Kidney capillary endothelial cell (primary cell): ENCODE measurements around the gene CABLES2.

Experiments
- DNase-seq: peaks from one replicate; pipeline ENCODE4 v3.0.0-alpha.2; 2018; ENCODE audit warnings: low spot score

The CABLES2 gene

GRCh38 chr20:62359043-62359490 is 48.0 kb downstream of the CABLES2 start:
- DNase-seq, result no peak

DNA sequence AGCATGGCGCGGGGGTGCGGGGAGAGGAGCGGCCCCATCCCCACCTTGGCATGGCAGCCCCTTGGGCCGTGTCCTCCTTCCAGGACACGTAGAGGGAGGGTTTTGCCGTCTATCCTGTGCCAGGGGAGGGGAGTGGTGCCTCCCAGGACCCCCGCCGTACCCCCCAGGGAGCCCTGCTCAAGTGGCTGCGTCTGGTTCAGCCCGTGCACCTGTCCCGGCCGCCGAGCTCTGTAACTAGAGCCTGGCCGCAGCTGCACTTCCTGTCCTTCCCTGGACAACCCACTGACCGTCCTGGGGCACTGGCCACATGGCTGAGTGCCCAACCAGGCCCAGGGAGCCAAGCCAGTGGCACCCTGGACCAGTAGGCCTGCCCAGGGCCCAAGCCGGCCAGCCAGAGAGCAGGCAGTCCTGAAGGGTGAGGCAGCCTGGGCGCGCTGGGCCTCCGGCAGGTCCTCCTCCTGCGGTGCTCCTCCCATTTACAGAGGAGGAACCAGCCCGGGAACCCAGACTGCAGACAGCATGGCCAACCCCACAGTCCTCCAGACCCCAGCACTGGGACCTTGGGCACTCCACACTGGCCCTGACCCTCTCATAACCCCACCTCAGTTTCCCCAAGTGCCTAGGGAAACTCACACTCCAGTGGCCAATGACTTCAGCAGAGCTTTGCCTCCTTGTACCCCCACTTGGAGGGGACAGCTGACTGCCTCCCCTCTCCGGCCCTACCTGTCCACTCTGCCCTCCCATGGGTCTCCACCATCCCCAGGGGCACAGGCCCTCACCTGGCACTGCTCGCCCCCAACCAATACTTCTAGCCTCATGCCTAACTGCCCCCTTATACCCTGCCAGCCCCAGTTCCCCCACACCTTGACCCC is 48.7 kb downstream of the CABLES2 start:
- DNase-seq, result no peak

- DNase-seq, result no peak
Observed at GRCh38 chr20:62357681-62358080, 49.4 kb downstream of the CABLES2 start.

GRCh38 chr20:62357187-62357667 is 49.9 kb downstream of the CABLES2 start:
- peak; percentile 78 for DNase-seq

- no peak for DNase-seq
Observed at GRCh38 chr20:62356589-62357186, 50.4 kb downstream of the CABLES2 start.

DNA sequence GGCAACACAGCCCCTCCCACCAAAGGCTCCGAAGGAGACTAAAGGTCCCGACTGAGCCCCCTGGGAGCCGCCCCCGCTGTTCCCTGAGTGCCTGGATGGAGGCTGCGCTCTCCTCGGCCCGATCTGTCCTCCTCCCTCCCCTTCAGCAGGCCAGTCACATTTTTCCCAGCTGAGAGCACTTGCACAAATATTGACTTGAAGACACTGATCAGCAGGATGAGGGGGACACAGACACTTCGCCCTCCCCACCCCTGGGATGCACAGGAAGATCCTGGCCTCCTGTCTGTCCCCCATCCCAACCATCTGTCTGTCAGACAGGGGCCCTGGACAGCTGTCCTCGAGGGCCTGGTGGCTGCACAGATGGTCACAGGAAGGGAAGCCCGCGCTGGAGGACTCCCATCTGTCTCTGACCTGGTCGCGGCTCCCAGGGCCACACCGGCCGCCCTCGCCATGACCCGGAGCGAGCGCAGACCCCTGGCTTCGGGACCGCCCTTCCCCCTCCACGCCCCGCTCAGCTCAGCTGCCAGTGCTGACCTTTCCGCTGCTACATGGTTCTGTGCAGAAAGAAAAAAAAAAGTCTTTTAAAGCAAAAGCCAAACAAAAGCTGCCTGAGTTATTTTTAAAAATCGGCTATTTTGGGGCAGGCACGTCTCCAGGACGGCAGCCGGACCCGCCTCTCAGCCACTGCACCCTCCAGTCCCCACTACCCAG is 51.1 kb downstream of the CABLES2 start:
- no peak for DNase-seq

DNA sequence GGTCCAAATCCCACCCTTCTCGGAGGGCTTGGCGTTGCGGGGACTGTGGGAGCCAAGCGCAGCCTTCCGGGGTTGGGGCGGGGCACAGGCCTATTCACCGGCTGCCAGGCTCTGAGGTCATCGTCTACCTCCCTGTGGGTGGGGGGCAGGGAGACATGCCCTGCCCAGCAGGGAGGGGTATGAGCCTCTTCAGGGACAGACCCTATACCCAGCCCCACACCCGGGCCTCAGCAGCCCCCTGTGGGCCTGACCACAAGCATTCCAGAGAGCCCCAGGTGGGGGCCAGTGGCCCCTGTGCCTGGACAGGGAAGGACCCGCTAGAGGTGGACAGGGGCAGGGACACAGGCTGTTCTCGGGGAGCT is 51.6 kb downstream of the CABLES2 start:
- no peak for DNase-seq

DNA sequence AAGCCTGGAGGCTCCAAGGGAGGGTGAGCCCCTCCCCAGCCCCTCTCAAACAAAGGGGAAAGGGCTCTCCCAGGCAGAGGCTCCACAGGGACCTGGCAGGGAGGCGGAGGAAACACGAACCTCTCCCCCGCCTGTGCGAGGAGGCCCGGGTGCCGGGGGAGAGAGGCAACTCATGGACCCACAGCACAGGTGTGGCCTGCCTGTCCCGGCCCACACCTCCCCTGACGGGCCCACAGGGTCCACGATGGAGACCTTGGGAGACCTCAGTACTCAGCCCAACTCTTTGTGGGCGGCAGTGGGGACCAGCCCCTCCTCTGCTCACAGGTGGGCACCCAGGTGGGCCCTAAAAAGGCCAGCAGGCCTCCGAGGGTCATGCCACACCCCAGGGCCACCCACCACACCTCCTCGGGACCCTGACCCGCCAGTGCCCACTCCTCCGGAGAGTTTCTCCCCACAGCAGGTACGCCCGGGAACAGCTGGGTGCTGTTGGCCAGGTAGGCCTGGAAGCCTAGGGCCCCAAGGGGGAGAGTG is 52.2 kb downstream of the CABLES2 start:
- no peak for DNase-seq

DNA sequence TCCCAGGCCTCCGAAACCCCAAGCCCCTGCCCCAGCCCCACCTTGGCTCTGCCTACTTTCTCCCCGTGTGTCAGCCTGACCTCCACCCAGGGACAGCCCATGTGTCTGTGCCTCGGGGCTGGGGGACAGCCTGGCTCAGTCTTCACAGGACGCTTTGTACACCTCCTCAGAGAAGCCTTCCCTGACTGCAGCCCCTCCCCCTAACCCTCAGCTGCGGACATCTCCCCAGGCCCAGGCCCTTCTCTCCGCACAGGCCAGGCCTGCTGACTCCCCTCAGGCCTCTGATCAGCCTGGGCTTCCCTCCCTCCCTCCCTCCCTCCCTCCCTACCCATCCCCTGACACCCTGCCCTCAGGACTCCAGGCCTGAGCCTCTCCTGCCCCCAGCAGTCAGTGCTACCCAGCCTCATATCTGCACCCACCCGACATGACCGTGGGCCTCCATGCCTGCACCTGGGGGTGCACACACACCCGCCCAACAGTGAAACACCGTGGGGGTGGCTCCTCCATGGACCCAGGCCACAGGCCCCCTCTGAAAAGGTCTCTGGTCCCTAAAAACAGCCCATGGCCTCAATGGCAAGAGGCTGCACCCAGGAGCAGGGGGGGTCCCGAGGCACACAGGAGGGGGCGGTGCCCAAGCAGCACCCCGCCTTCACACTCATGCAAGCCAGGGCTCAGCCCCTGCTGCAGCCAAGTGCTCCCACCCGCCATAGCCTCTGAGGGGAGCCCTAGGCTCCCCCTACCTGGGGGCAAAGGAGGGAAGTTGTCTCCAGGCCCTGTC is 52.9 kb downstream of the CABLES2 start:
- no peak for DNase-seq

DNA sequence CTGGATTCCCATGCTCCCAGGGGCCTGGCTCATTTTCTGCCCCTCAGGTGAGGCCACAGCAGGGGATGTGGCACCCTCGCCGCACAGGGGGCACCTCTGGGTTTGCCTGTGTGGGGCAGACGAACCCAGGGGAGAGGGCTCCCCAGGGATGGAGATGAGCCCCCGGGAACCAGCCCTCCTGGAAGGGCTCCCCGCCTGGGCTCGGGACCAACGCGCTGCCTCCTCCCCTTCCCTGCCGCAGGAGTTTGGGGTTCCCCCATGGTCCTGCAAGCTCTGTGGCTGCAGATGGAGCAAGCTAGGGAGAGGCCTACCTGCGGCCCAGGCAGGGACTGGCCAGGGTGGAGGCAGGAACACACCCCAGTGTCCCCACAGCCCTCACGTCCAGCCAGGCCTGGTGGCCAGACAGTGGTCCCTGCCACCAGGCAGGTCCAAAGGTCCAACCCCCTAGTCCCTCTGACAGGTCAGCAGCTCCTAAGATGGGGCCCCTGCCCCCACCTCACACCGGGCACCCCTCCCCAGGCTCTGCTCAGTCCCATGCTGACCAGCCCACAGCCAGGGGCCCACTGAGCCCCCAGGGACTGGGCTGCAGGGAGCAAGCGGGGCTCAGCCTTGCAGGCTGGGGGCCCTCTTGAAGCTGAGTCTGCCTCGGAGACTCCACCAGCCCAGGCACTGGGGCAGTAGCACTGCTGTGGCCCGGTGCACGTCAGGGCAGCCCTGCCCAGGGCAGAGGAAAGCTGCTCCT is 53.6 kb downstream of the CABLES2 start:
- DNase-seq, result no peak

- no peak for DNase-seq
Observed at GRCh38 chr20:62352402-62353288, 54.4 kb downstream of the CABLES2 start.

DNA sequence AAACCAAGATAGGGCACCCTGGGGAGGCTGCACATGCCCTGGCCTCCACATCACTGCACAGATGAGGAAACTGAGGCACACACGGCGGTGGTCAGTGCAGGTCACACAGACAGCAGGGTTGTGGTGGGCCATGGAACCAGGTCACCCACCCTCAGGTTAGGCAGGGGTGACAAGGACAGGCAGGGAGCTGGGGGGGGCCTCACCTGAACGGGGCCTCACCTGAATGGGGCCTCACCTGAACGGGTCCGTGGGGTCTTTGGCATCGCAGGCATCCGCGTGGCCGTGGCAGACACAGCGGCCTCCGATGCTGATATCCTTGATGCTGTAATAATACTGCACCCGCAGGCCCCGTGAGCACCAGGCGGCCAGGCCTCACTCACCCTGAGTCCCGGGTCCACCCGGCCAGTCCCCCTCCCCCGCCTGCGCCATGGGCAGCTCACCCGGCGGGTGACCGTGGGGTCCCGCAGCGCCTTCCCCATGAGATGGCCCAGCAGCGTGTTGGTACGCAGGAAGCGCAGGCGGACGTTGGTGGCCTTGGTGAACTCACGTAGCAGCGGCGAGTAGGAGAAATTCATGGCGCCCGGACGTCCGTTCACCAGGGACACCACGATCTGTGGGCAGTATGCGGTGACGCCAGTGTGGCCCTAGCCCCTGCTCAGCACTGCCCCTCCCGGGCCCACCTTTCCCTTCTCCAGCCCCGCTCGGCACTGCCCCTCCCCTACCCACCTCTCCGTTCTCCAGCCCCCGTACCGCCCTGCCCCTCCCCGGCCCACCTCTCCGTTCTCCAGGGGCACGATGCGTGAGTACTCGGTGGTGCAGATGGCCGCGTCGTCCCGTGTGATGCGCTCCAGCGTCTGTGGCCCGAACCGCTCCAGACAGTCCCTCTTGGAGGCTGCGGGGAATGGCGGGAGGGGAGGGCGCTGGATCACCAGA is 55.4 kb downstream of the CABLES2 start:
- DNase-seq, result no peak

GRCh38 chr20:62350629-62351422 is 56.3 kb downstream of the CABLES2 start:
- no peak for DNase-seq

DNA sequence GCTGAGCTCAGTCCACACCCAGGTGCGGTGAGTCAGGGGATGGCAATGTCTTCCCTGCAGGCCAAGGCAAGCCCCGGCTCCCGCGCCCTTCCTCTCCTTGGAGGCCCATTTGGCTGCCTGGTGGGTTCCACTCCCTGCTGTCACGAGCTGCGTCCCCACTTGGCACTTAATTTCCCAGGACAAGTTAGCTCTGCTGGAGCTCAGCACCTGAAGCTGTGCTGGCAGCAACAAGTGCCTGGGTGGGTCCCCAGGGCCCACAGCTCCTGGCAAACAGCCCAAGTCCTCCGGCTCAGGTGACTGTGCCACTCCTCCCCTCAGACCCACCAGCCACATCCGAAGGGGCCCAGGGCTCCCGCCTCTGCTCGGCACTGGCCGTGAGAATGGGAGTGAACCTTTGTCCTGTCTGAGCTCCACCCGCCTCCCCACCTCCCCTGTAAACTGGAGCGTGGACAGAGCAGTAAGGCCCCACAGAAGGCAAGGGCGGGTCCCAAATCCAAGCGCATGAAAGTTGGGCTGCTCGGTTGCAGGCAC is 56.9 kb downstream of the CABLES2 start:
- no peak for DNase-seq

DNA sequence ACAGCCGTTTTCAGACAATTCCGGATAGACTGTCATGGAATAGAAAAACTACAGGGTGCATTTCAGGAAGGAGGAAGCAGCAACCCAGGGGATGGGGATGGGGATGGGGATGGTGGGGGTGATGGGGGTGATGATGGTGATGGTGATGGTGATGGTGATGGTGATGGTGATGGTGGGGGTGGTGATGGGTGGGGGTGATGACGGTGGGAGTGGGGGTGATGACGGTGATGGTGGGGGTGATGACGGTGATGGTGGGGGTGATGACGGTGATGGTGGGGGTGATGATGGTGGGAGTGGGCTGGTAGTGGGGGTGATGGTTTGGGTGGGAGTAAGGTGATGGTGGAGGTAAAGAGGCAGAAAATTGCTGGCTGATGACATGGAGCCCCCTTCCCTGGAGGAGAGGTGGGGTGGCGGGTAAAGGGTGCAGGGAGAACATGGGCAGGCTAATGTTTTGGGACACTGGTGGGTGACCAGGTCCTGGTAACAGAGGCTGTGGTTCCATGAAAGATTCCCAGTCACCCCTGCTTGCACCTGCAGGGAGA is 57.5 kb downstream of the CABLES2 start:
- no peak for DNase-seq

DNA sequence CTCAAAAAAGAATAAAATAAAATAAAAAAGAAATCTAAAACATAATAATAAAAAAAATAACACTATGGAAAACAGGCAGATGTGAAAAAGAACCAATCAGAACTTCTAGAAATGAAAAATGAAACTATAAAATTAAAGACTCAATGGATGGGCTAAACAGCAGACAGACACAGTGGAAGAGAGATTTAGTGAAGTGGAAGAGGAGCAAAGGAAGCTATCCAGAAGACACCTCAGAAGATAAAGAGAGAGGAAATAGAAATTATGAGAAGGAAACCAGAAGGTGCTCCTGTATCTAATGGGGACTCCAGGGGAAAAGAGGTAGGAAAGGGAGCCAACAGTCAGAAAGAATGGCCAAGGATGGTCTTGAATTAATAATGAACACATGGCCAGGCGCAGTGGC is 58.5 kb downstream of the CABLES2 start:
- no peak for DNase-seq

- DNase-seq, result no peak
Observed at GRCh38 chr20:62347445-62347844, 59.6 kb downstream of the CABLES2 start.

- no peak for DNase-seq
Observed at GRCh38 chr20:62347151-62347404, 60.0 kb downstream of the CABLES2 start.
